A549 (cell line): ENCODE results near the gene HACE1.

Source experiments
- CTCF ChIP-seq: fragments of >200 bp; sonication (Bioruptor Twin); formaldehyde crosslinking; IDR thresholded peaks from 3 replicates; pipeline ENCODE4 v1.5.1; 2016
- EP300 ChIP-seq, 2 experiments: fragments of >200 bp; sonication (Bioruptor Twin); formaldehyde crosslinking; IDR thresholded peaks; 2 replicates in 1 of 2; 3 replicates in 1 of 2; pipeline ENCODE4 v1.6.1; 2016 to 2017
- ESRRA ChIP-seq: fragments of 150-350 bp; IDR thresholded peaks from 2 replicates; pipeline ENCODE4 v1.6.1; 2014; ENCODE audit warnings: mild to moderate bottlenecking, low read length, borderline replicate concordance
- MAFK ChIP-seq: fragments of 450-650 bp; IDR thresholded peaks from 2 replicates; pipeline ENCODE4 v1.6.1; 2014; ENCODE audit not compliant: partially characterized antibody
- MAX ChIP-seq: IDR thresholded peaks from 2 replicates; pipeline ENCODE4 v1.6.1; 2012
- POLR2A ChIP-seq: IDR thresholded peaks from 2 replicates; pipeline ENCODE4 v1.6.1; 2012; ENCODE audit warnings: mild to moderate bottlenecking, low read length

GRCh38 chr6:104881964-104882668, 22.4 kb upstream of the HACE1 start:
- TF ChIP-seq MAX, result no peak
- no peak for TF ChIP-seq POLR2A
- TF ChIP-seq CTCF, result no peak
- TF ChIP-seq EP300 (IDR thresholded peaks at IDR 0.05), result no peak
- no peak for TF ChIP-seq MAFK
- no peak for TF ChIP-seq ESRRA
